Colonic mucosa (tissue), 4 donors: ENCODE measurements around the gene LRP1B. TPM values are rescaled to one million over a fixed set of nuclear protein-coding genes. Genes with fewer than 3 reads are reported as not detected.

Experiments used
- DNase-seq: peaks from one replicate; pipeline ENCODE4 v3.0.0-alpha.2; 2020
- H3K27ac ChIP-seq: fragments of 200-600 bp; one replicate; pipeline ENCODE4 v1.8.0; 2021
- H3K27me3 ChIP-seq: fragments of 200-600 bp; one replicate; pipeline ENCODE4 v1.8.0; 2021
- H3K36me3 ChIP-seq: fragments of 200-600 bp; one replicate; pipeline ENCODE4 v1.8.0; 2021
- H3K4me1 ChIP-seq: fragments of 200-600 bp; one replicate; pipeline ENCODE4 v1.8.0; 2021; ENCODE audit warnings: mild to moderate bottlenecking
- H3K4me3 ChIP-seq: fragments of 200-600 bp; one replicate; pipeline ENCODE4 v1.8.0; 2021
- H3K9ac ChIP-seq, 2 donors: one replicate each; pipeline ENCODE4 v1.7.0; 2013; ENCODE audit warnings: control low read depth in 2 of 2, low read depth in 2 of 2, low read length in 2 of 2
- H3K9me3 ChIP-seq: fragments of 200-600 bp; one replicate; pipeline ENCODE4 v1.8.0; 2021
- intact Hi-C: fragments of 100-400 bp; cut with DNase I; formaldehyde crosslinking; loops from one replicate; pipeline ENCODE4 v1.14.1; 2022
- total RNA-seq, 2 donors: library from RNA; stranded (reverse); fragmentation: NEBNext Ultra II Directional in 1 of 2; extraction: Animal tissue kit (Norgen Biotek cat#: 25700) in 1 of 2; gene quantifications; one replicate each; pipeline ENCODE4 v1.2.1, GENCODE V29; 2021
- TF ChIP-seq, protein P1 (sequence below): fragments of 200-600 bp; IDR thresholded peaks from one replicate; pipeline ENCODE4 v1.8.0; 2022; ENCODE audit warnings: antibody characterized with exemption, mild to moderate bottlenecking
- donor health status: healthy.
- donor health status: DM: no; HTN: no; CAD: no.
- donor health status: DM: no; HTN: no; CAD: no.

Gene LRP1B
- total RNA-seq, 2 donors from 2014 or later, result 0.10 to 0.19 TPM

DNA sequence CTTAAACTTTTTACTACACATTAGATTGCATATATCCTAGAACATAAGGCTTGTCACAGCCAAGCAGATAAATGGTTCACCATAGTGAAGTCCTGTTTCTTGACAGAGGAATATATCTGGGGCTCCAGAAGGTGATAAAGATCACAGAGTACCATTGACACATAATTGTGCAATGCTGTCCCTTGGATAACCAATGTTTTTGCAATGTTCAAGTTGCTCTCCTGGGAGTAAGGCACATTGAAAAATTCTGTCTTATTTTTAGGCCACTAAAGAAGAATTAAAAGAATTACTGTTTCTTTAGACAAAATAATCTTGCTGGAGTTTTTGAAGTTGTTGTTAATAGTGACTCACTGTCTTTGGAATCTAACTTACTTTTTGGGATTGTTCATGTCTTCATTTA lies 1132.8 kb downstream of the LRP1B start:
- Histone ChIP-seq H3K27me3 (no peaks in the 10 kb centered on the region), H3K36me3 (no peaks in the 10 kb centered on the region), H3K9me3 (no peaks in the 10 kb centered on the region), H3K4me3 (no peak overlapping the region), H3K4me1 (no peaks in the 10 kb centered on the region), H3K9ac (no peak overlapping the region), H3K27ac (no peak overlapping the region)
- TF ChIP-seq, protein P1, sequence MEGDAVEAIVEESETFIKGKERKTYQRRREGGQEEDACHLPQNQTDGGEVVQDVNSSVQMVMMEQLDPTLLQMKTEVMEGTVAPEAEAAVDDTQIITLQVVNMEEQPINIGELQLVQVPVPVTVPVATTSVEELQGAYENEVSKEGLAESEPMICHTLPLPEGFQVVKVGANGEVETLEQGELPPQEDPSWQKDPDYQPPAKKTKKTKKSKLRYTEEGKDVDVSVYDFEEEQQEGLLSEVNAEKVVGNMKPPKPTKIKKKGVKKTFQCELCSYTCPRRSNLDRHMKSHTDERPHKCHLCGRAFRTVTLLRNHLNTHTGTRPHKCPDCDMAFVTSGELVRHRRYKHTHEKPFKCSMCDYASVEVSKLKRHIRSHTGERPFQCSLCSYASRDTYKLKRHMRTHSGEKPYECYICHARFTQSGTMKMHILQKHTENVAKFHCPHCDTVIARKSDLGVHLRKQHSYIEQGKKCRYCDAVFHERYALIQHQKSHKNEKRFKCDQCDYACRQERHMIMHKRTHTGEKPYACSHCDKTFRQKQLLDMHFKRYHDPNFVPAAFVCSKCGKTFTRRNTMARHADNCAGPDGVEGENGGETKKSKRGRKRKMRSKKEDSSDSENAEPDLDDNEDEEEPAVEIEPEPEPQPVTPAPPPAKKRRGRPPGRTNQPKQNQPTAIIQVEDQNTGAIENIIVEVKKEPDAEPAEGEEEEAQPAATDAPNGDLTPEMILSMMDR, result no peak
- no peak for DNase-seq
- intact Hi-C loops, result no loop called here

DNA sequence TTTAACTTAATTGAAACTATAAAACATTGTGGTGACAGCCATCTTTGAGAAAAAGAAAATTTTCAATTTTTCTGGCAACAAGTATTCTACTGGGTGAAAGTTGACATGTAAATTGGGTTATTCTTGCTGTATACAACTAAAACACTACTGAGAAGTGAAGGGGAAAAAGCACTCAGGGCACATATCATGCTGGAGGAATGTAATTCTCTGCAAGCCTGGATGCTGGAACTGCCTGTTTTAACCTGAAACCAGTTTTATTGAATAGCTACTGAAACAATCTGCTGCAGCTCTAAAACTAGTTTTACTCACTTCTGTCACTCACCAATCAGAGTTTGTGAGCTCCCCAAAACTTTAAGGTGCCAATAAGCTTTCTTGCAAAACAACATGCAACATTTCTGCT lies 1136.0 kb downstream of the LRP1B start:
- Histone ChIP-seq H3K4me1 (no peaks in the 10 kb centered on the region), H3K9me3 (no peaks in the 10 kb centered on the region), H3K27ac (no peak overlapping the region), H3K9ac (no peak overlapping the region), H3K4me3 (no peak overlapping the region), H3K27me3 (no peaks in the 10 kb centered on the region), H3K36me3 (no peaks in the 10 kb centered on the region)
- DNase-seq, result no peak
- TF ChIP-seq, protein P1, result no peak
- intact Hi-C loops, result no loop called here

DNA sequence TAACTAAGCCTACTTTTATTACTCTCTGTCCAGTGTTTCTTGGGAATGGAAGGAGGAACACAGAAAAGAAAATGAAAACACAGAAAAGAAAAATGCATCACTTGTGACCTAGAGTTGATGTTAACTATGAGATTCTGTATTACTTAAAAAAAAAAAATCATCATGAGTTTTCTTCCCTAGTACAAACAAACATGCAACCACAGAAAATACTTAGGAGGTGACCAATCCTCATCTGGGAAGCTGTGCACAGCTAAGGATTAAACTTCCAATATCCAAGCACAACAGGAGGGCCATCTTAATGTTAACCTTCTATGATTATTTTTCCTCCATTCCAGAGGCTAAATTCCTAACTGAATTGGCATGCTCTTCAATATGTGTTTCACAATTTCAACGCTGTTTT lies 1140.4 kb downstream of the LRP1B start:
- H3K36me3 ChIP-seq, result no peaks in the 10 kb centered on the region
- TF ChIP-seq, protein P1, result no peak
- no peak overlapping the region for H3K4me3 ChIP-seq
- H3K27ac ChIP-seq, result no peak overlapping the region
- H3K4me1 ChIP-seq, result no peaks in the 10 kb centered on the region
- no peaks in the 10 kb centered on the region for H3K9me3 ChIP-seq
- intact Hi-C loops, result no loop called here
- H3K27me3 ChIP-seq, result no peaks in the 10 kb centered on the region
- no peak for DNase-seq
- H3K9ac ChIP-seq, result no peak overlapping the region

DNA sequence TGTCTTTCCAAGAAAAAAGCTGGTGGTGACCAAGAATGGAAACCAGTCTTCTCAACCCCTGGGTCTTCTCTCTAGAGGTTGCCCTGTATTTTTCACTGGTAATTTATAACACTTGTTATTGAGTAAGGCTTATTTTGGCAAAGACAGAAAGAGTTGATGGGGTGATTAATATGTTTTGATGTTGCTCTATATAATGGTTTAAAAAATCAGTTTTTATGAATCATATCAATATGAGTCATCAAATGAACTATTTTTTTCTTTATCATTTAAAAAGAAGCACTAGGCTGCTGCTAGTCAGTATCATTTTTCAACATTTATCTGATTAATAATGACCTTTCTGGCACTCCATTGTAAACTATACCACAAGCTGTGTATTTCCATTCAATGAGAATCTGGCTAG lies 1142.2 kb downstream of the LRP1B start:
- H3K9me3 ChIP-seq, result no peaks in the 10 kb centered on the region
- no peaks in the 10 kb centered on the region for H3K4me1 ChIP-seq
- no peaks in the 10 kb centered on the region for H3K36me3 ChIP-seq
- H3K27ac ChIP-seq, result no peak overlapping the region
- H3K4me3 ChIP-seq, result no peak overlapping the region
- intact Hi-C loops, result no loop called here
- no peaks in the 10 kb centered on the region for H3K27me3 ChIP-seq
- H3K9ac ChIP-seq, result no peak overlapping the region
- TF ChIP-seq, protein P1, result no peak
- no peak for DNase-seq

DNA sequence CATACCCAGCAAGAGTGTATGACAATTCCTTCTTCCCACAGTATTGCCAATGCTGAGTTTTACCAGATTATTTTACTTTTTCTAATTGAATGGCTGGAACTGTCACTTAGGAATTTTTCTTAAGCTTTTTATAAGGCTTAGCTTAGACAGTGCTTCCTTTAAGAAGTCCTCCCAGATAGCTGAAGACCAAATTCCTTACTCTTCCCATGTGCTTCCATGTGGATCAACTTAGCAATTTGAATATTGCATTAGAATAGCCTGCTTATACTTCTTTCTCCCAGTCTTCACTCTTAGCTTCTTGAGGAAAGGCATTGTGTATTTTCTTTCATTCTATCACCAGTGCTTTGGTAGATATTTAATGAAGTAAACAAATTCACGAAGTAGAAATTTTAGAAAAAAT lies 1144.4 kb downstream of the LRP1B start:
- Histone ChIP-seq H3K9ac (no peak overlapping the region), H3K4me1 (no peaks in the 10 kb centered on the region), H3K27me3 (no peaks in the 10 kb centered on the region), H3K36me3 (no peaks in the 10 kb centered on the region), H3K27ac (no peak overlapping the region), H3K4me3 (no peak overlapping the region), H3K9me3 (no peaks in the 10 kb centered on the region)
- no peak for DNase-seq
- TF ChIP-seq, protein P1, result no peak
- intact Hi-C loops, result no loop called here

DNA sequence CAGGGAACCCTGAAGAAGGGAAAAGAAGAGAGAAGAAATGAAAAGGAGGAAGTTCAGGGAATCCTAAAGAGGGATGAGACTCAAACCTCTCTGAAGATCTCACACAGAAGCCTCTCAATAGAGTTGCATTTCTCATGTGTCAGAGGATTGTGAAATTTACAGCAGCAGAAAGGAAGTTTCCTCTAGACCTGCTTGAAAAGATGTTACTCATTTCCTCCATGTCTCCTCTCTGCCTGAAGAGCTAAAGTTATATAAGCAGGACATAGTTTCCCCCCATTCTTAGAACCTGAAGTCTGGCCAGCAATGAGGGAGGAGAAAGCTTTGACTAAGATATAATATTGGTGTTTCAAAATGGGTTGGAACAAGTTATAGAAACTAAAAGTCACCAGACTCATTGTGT lies 1155.6 kb downstream of the LRP1B start:
- Histone ChIP-seq H3K27ac (no peak overlapping the region), H3K27me3 (no peaks in the 10 kb centered on the region), H3K4me1 (no peaks in the 10 kb centered on the region), H3K4me3 (no peak overlapping the region), H3K9ac (no peak overlapping the region), H3K36me3 (no peaks in the 10 kb centered on the region), H3K9me3 (no peaks in the 10 kb centered on the region)
- TF ChIP-seq, protein P1, result no peak
- no peak for DNase-seq
- intact Hi-C loops, result no loop called here
